Activated naive CD8-positive, alpha-beta T cell (primary cell): ENCODE results near the gene GLCE.

Source experiments
- H3K27ac Mint-ChIP-seq: one replicate; pipeline ENCODE4 v1.8.0; 2021; ENCODE audit warnings: mixed read lengths
- H3K27me3 Mint-ChIP-seq: one replicate; pipeline ENCODE4 v1.8.0; 2021; ENCODE audit warnings: mixed read lengths
- H3K36me3 Mint-ChIP-seq: one replicate; pipeline ENCODE4 v1.8.0; 2021; ENCODE audit warnings: mixed read lengths
- H3K4me1 Mint-ChIP-seq: one replicate; pipeline ENCODE4 v1.8.0; 2021; ENCODE audit warnings: low read depth, mixed read lengths
- H3K4me3 Mint-ChIP-seq: one replicate; pipeline ENCODE4 v1.8.0; 2021; ENCODE audit warnings: mild to moderate bottlenecking, mixed read lengths
- H3K9me3 Mint-ChIP-seq: one replicate; pipeline ENCODE4 v1.8.0; 2021; ENCODE audit warnings: low read depth, mixed read lengths

Gene GLCE

GRCh38 chr15:69314131-69314530 is 153.7 kb downstream of the GLCE start:
- Mint-ChIP-seq H3K27me3 (peaks cover 3% of the 10 kb centered on the region), H3K4me3 (no peak overlapping the region), H3K36me3 (no peaks in the 10 kb centered on the region), H3K9me3 (no peaks in the 10 kb centered on the region), H3K27ac (no peak overlapping the region), H3K4me1 (no peaks in the 10 kb centered on the region)

- Mint-ChIP-seq H3K27me3 (peaks cover 3% of the 10 kb centered on the region), H3K36me3 (no peaks in the 10 kb centered on the region), H3K9me3 (no peaks in the 10 kb centered on the region), H3K4me1 (no peaks in the 10 kb centered on the region), H3K4me3 (no peak overlapping the region), H3K27ac (no peak overlapping the region)
Observed at GRCh38 chr15:69314736-69315135, 154.3 kb downstream of the GLCE start.

- Mint-ChIP-seq H3K4me1 (no peaks in the 10 kb centered on the region), H3K36me3 (no peaks in the 10 kb centered on the region), H3K27ac (no peak overlapping the region), H3K4me3 (no peak overlapping the region), H3K9me3 (no peaks in the 10 kb centered on the region), H3K27me3 (peaks cover 1% of the 10 kb centered on the region)
Observed at GRCh38 chr15:69315402-69316110, 155.1 kb downstream of the GLCE start.

DNA sequence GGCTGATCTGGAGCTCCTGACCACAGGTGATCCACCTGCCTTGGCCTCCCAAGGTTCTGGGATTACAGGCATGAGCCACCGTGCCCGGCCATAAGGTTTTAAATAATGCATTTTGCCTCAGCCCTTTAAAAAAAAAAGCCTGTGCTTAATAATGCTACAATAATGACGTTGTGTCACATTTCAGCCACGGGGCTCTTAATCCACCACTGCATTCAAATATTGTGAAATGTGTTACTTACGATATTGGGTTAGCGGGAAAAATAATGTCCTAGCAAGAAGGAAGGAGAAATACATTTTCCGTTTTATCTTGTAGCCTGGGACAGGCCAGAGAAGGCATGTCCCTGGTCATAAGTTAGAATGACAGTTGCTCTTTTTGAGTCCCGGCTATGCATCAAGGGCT is 155.9 kb downstream of the GLCE start:
- Mint-ChIP-seq H3K36me3 (no peaks in the 10 kb centered on the region), H3K27ac (no peak overlapping the region), H3K4me3 (no peak overlapping the region), H3K4me1 (peaks cover 6% of the 10 kb centered on the region), H3K27me3 (peaks cover 1% of the 10 kb centered on the region), H3K9me3 (no peaks in the 10 kb centered on the region)

GRCh38 chr15:69317392-69317841 is 157.0 kb downstream of the GLCE start:
- Mint-ChIP-seq H3K9me3 (no peaks in the 10 kb centered on the region), H3K4me1 (peaks cover 8% of the 10 kb centered on the region), H3K27ac (no peak overlapping the region), H3K4me3 (no peak overlapping the region), H3K27me3 (peaks cover 3% of the 10 kb centered on the region), H3K36me3 (no peaks in the 10 kb centered on the region)

DNA sequence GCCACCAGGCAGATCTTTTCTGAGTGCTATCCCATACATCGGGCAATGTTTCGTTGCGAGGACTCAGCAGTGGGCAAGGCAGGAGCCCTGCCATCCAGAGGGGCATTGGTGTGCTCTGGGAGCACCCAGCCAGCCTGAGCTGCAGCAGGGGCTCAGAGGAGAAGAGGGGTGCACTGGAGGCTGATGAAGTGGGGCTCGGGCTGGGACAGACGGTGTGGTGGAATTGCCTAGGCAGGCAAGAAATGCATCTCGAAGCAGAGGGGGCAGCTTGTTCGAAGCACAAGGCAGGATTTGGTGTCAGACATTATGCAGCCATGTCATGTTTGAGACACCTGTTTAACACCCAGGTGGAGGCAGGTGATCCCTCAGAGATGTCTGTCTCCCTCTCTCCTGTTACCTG is 157.6 kb downstream of the GLCE start:
- Mint-ChIP-seq H3K4me1 (peaks cover 8% of the 10 kb centered on the region), H3K27ac (no peak overlapping the region), H3K36me3 (no peaks in the 10 kb centered on the region), H3K4me3 (no peak overlapping the region), H3K27me3 (peaks cover 3% of the 10 kb centered on the region), H3K9me3 (no peaks in the 10 kb centered on the region)

- peaks cover 3% of the 10 kb centered on the region for H3K27me3 Mint-ChIP-seq
Observed at GRCh38 chr15:69319384-69320375, 159.2 kb downstream of the GLCE start.

DNA sequence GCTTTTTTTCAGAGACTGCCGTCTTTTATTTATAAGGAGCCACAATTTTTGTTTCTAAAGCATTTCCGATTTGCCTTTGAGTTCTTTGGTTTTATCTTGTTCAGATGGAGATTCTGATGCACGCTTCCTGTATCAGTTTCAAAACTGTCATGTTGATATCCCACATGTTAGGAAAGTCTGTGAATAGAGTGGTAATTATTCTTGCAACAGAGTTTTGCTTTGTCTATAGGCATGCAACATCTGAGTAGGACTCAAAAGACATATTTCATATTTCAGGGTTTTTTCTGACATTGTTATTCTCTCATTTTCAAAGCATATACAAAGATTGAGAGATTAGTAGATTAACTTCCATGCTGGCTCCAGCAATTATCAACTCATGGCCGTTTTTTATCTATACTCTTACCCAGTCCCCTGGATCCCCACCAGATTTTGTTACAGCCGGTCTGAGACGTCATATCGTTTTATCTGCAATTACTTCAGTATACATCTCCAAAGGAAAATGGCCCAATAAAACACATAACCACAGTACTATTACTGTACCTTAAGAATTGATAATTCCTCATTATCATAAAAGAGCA is 160.6 kb downstream of the GLCE start:
- no peak overlapping the region for H3K4me3 Mint-ChIP-seq
- no peaks in the 10 kb centered on the region for H3K9me3 Mint-ChIP-seq
- H3K4me1 Mint-ChIP-seq, result peaks cover 8% of the 10 kb centered on the region
- no peaks in the 10 kb centered on the region for H3K36me3 Mint-ChIP-seq
- H3K27ac Mint-ChIP-seq, result no peak overlapping the region
- H3K27me3 Mint-ChIP-seq, result peaks cover 3% of the 10 kb centered on the region

More at GRCh38 chr15:69319384-69320375, 159.2 kb downstream of the GLCE start:
- Mint-ChIP-seq H3K36me3 (no peaks in the 10 kb centered on the region), H3K27ac (no peak overlapping the region), H3K4me3 (no peak overlapping the region), H3K4me1 (peaks cover 8% of the 10 kb centered on the region), H3K9me3 (no peaks in the 10 kb centered on the region)
